ENCODE data around the gene CHP2. TPM values are rescaled to one million over a fixed set of nuclear protein-coding genes. Genes with fewer than 3 reads are reported as not detected.
"Not testable (repeated sequence)": the region's sequence is repeated elsewhere in the genome, so short reads cannot be mapped to it uniquely, and the experiment has no call there.

The CHP2 gene
- total and polyA plus RNA-seq, 9 donors: 0.04 to 10.4 (median 0.11) TPM

- H3K36me3 ChIP-seq (ENCODE audit: control insufficient read depth, insufficient read depth, low read length): no peaks in the 10 kb centered on the region
- DNase-seq: no peak
- WGBS (ENCODE audit: insufficient coverage): 83% methylated on average over 3 of the region's 8 CpGs
- H3K4me3 ChIP-seq (ENCODE audit: low read length): no peak overlapping the region
- H3K27me3 ChIP-seq (ENCODE audit: control insufficient read depth, insufficient read depth, low read length): no peaks in the 10 kb centered on the region
- no peak overlapping the region for H3K27ac ChIP-seq (ENCODE audit: low read length)
- no peaks in the 10 kb centered on the region for H3K9me3 ChIP-seq (replicated peaks; ENCODE audit: control insufficient read depth, low read depth, low read length)
- no peaks in the 10 kb centered on the region for H3K4me1 ChIP-seq (ENCODE audit: control insufficient read depth, insufficient read depth, low read length)
These were observed 30.6 kb upstream of the CHP2 start for GRCh38 chr16:23724096-23724784.

- H3K4me3 ChIP-seq (ENCODE audit: low read length): no peak overlapping the region
- H3K36me3 ChIP-seq (ENCODE audit: control insufficient read depth, insufficient read depth, low read length): no peaks in the 10 kb centered on the region
- DNase-seq: no peak
- no peak overlapping the region for H3K27ac ChIP-seq (ENCODE audit: low read length)
- H3K4me1 ChIP-seq (ENCODE audit: control insufficient read depth, insufficient read depth, low read length): no peaks in the 10 kb centered on the region
- no CpG with 5 or more reads among the region's 3 CpGs for WGBS (ENCODE audit: insufficient coverage)
- H3K9me3 ChIP-seq (replicated peaks; ENCODE audit: control insufficient read depth, low read depth, low read length): no peaks in the 10 kb centered on the region
- H3K27me3 ChIP-seq (ENCODE audit: control insufficient read depth, insufficient read depth, low read length): no peaks in the 10 kb centered on the region
These were observed 30.1 kb upstream of the CHP2 start for GRCh38 chr16:23724785-23725131.

- WGBS (ENCODE audit: insufficient coverage): no CpG with 5 or more reads among the region's 3 CpGs
- Histone ChIP-seq H3K4me3 (ENCODE audit: low read length) (no peak overlapping the region), H3K27ac (ENCODE audit: low read length) (no peak overlapping the region), H3K36me3 (ENCODE audit: control insufficient read depth, insufficient read depth, low read length) (no peaks in the 10 kb centered on the region), H3K9me3 (replicated peaks; ENCODE audit: control insufficient read depth, low read depth, low read length) (no peaks in the 10 kb centered on the region), H3K4me1 (ENCODE audit: control insufficient read depth, insufficient read depth, low read length) (no peaks in the 10 kb centered on the region), H3K27me3 (ENCODE audit: control insufficient read depth, insufficient read depth, low read length) (no peaks in the 10 kb centered on the region)
- no peak for DNase-seq
These were observed 28.1 kb upstream of the CHP2 start for GRCh38 chr16:23726710-23727109.

- no peaks in the 10 kb centered on the region for H3K4me1 ChIP-seq (ENCODE audit: control insufficient read depth, insufficient read depth, low read length)
- 61% methylated on average over 8 of the region's 10 CpGs for WGBS (ENCODE audit: insufficient coverage)
- DNase-seq: no peak
- no peaks in the 10 kb centered on the region for H3K27me3 ChIP-seq (ENCODE audit: control insufficient read depth, insufficient read depth, low read length)
- no peak overlapping the region for H3K27ac ChIP-seq (ENCODE audit: low read length)
- no peak overlapping the region for H3K4me3 ChIP-seq (ENCODE audit: low read length)
- H3K9me3 ChIP-seq (replicated peaks; ENCODE audit: control insufficient read depth, low read depth, low read length): no peaks in the 10 kb centered on the region
- no peaks in the 10 kb centered on the region for H3K36me3 ChIP-seq (ENCODE audit: control insufficient read depth, insufficient read depth, low read length)
These were observed 26.7 kb upstream of the CHP2 start for GRCh38 chr16:23728112-23728477.

GRCh38 chr16:23729503-23730424 is 25.1 kb upstream of the CHP2 start:
- Histone ChIP-seq H3K4me1 (ENCODE audit: control insufficient read depth, insufficient read depth, low read length) (no peaks in the 10 kb centered on the region), H3K9me3 (replicated peaks; ENCODE audit: control insufficient read depth, low read depth, low read length) (no peaks in the 10 kb centered on the region), H3K27ac (ENCODE audit: low read length) (no peak overlapping the region), H3K4me3 (ENCODE audit: low read length) (no peak overlapping the region), H3K36me3 (ENCODE audit: control insufficient read depth, insufficient read depth, low read length) (no peaks in the 10 kb centered on the region), H3K27me3 (ENCODE audit: control insufficient read depth, insufficient read depth, low read length) (no peaks in the 10 kb centered on the region)
- no peak for DNase-seq
- WGBS (ENCODE audit: insufficient coverage): 83% methylated on average over 8 of the region's 12 CpGs

DNA sequence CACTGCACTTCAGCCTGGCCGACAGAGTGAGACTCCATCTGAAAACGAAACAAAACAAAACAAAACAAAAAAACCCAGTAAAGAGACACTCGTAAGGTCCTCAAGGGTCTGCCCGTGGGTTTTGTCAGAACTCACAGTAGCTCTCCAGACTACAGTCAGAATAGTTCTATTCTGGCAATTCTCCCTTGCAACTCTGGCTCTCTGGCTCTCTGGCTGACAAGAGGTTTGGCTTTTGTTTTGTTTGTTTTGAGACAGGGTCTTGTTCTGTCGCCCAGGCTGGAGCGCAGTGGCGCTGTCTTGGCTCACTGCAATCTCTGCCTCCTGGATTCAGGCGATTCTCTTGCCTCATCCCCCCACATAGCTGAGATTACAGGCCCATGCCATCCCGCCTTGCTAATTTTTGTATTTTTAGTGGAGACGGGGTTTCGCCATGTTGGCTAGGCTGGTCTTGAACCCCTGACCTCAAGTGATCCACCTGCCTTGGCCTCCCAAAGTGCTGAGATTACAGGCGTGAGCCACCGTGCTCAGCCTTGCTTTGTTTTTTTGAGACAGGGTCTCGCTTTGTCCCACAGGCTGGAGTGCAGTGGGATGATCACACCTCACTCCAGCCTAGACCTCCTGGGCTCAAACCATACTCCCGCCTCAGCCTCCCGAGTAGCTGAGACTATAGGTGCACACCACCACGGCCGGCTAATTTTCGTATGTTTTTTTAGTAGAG is 20.5 kb upstream of the CHP2 start:
- no peak overlapping the region for H3K4me3 ChIP-seq (ENCODE audit: low read length)
- no peak overlapping the region for H3K27ac ChIP-seq (ENCODE audit: low read length)
- no peaks in the 10 kb centered on the region for H3K27me3 ChIP-seq (ENCODE audit: control insufficient read depth, insufficient read depth, low read length)
- 81% methylated on average over 12 of the region's 19 CpGs for WGBS (ENCODE audit: insufficient coverage)
- H3K9me3 ChIP-seq (replicated peaks; ENCODE audit: control insufficient read depth, low read depth, low read length): no peaks in the 10 kb centered on the region
- H3K36me3 ChIP-seq (ENCODE audit: control insufficient read depth, insufficient read depth, low read length): no peaks in the 10 kb centered on the region
- DNase-seq: no peak
- no peaks in the 10 kb centered on the region for H3K4me1 ChIP-seq (ENCODE audit: control insufficient read depth, insufficient read depth, low read length)

DNA sequence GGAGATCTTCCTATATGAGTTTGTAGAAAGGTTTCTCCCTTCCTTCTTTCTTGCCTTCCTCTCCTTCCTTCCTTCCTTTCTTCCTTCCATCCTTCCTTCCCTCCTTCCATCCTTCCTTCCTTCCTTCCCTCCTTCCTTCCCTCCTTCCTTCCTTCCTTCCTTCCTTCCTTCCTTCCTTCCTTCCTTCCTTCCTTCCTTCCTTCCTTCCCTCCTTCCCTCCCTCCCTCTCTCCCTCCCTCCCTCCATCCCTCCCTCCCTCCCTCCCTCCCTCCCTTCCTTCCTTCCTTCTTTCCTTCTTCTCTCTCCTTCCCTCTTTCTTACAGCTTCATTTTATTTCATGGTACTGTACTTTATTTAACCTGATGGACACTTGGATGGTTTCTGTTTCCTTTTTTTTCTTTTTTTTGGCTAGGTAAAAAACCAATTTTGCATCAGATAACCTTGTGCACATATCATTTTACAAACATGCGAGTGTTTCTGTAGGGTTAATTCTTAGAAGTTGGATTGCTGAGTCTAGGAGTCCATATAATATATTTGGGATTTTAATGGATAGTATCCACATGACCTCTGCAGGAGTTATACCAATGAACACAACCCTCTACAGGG is 17.3 kb upstream of the CHP2 start:
- H3K27me3 ChIP-seq (ENCODE audit: control insufficient read depth, insufficient read depth, low read length); H3K4me3 ChIP-seq (ENCODE audit: low read length); DNase-seq; H3K27ac ChIP-seq (ENCODE audit: low read length); H3K9me3 ChIP-seq (replicated peaks; ENCODE audit: control insufficient read depth, low read depth, low read length); H3K4me1 ChIP-seq (ENCODE audit: control insufficient read depth, insufficient read depth, low read length); H3K36me3 ChIP-seq (ENCODE audit: control insufficient read depth, insufficient read depth, low read length): not testable (repeated sequence)
- WGBS (ENCODE audit: insufficient coverage): no CpG with 5 or more reads among the region's 1 CpG

DNA sequence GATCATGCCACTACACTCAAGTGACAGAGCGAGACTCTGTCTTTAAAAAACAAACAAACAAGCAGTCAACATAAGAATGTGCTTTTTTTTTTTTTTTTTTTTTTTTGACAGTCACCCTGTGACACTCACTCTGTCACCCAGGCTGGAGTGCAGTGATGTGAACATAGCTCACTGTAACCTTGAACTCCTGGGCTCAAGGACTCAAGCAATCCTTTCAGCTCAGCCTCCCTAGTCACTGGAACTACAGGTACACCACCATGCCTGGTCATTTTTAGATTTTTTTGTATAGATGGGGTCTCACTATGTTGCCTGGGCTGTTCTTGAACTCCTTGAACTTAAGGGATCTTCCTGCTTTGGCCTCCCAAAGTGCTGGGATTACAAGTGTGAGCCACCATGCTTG is 15.3 kb upstream of the CHP2 start:
- H3K27ac ChIP-seq (ENCODE audit: low read length): no peak overlapping the region
- no peaks in the 10 kb centered on the region for H3K9me3 ChIP-seq (replicated peaks; ENCODE audit: control insufficient read depth, low read depth, low read length)
- no peaks in the 10 kb centered on the region for H3K4me1 ChIP-seq (ENCODE audit: control insufficient read depth, insufficient read depth, low read length)
- no peaks in the 10 kb centered on the region for H3K36me3 ChIP-seq (ENCODE audit: control insufficient read depth, insufficient read depth, low read length)
- no CpG with 5 or more reads among the region's 1 CpG for WGBS (ENCODE audit: insufficient coverage)
- DNase-seq: no peak
- peaks cover 3% of the 10 kb centered on the region for H3K27me3 ChIP-seq (ENCODE audit: control insufficient read depth, insufficient read depth, low read length)
- H3K4me3 ChIP-seq (ENCODE audit: low read length): no peak overlapping the region

DNA sequence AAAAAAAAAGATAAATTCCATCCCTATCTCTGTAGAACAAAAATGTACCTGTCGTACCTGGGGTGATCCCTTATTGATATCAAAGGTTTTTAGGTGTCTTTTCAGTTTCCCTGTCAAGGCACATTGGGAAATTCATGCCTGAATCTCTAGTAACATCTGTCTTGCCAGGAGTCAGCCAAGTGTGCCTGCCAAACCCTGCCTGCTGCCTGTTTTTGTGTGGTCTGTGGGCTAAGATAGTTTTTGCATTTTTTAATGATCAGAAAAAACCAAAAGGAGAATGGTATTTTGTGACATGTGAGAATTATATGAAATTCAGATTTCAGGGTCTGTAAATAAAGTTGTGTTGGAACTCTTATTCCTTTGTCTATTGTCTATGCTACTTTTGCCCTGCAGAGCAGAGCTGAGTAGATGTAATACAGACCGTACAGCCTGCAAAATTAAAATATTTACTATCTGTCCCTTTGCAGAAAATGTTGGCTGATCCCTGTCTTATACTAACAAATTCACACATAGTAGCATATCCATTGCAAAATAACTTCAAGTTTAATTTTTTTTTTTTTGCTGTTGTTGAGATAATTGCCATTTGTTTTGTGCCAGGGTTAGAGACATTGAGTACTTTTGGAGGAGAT is 13.0 kb upstream of the CHP2 start:
- Histone ChIP-seq H3K4me1 (ENCODE audit: control insufficient read depth, insufficient read depth, low read length) (no peaks in the 10 kb centered on the region), H3K27ac (ENCODE audit: low read length) (no peak overlapping the region), H3K9me3 (replicated peaks; ENCODE audit: control insufficient read depth, low read depth, low read length) (no peaks in the 10 kb centered on the region), H3K27me3 (ENCODE audit: control insufficient read depth, insufficient read depth, low read length) (peaks cover 3% of the 10 kb centered on the region), H3K36me3 (ENCODE audit: control insufficient read depth, insufficient read depth, low read length) (no peaks in the 10 kb centered on the region), H3K4me3 (ENCODE audit: low read length) (no peak overlapping the region)
- DNase-seq: no peak
- no CpG with 5 or more reads among the region's 2 CpGs for WGBS (ENCODE audit: insufficient coverage)
